HG03354 (cell line): ENCODE data around the gene NFE2L3.
"Not testable (repeated sequence)": the region's sequence is repeated elsewhere in the genome, so short reads cannot be mapped to it uniquely, and the experiment has no call there.

Experiments
- ATAC-seq: cut with Tn5 transposase; IDR thresholded peaks from one replicate; pipeline ENCODE4 v1.9.1; 2021; ENCODE audit warnings: mild to moderate bottlenecking; ENCODE audit not compliant: unreplicated experiment, poor library complexity, severe bottlenecking

NFE2L3 gene

GRCh38 chr7:26145238-26145637, 6.8 kb upstream of the NFE2L3 start:
- ATAC-seq = no peak

- no peak for ATAC-seq
These were observed 5.0 kb upstream of the NFE2L3 start for GRCh38 chr7:26147030-26147429.

GRCh38 chr7:26147646-26148306, 4.2 kb upstream of the NFE2L3 start:
- not testable (repeated sequence) for ATAC-seq

GRCh38 chr7:26148307-26148700, 3.7 kb upstream of the NFE2L3 start:
- ATAC-seq = not testable (repeated sequence)

DNA sequence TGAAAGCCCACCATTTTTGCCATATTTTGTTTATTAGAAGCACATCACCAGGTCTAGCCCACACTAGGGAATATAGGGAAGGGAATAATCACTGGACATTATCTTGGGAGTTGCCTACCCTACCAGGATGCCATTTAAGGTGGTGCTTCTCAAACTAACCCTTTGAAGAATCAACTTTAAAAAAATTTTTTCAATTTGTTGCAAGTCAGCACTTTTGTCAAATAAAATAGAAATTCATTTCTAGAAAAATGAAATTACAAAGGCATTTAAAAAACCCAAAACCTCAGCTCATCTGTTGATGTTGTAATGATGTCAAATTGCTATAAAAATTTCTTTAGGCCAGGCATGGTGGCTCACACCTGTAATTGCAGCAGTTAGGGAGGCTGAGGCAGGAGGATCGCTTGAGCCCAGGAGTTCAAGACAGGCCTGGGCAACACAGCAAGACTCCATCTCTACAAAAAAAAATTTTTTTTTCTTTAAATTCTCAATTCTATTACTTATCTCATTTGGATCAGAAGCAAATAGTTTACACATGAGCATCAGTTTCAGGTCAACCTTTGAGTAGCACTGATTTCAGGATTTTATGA, 2.5 kb upstream of the NFE2L3 start:
- no peak for ATAC-seq

GRCh38 chr7:26151096-26151495, 902 bp upstream of the NFE2L3 start:
- ATAC-seq = no peak

GRCh38 chr7:26151650-26151952, 397 bp upstream of the NFE2L3 start:
- ATAC-seq = no peak

- peak; percentile 29 for ATAC-seq
These were observed 813 bp downstream of the NFE2L3 start for GRCh38 chr7:26152782-26153240.

DNA sequence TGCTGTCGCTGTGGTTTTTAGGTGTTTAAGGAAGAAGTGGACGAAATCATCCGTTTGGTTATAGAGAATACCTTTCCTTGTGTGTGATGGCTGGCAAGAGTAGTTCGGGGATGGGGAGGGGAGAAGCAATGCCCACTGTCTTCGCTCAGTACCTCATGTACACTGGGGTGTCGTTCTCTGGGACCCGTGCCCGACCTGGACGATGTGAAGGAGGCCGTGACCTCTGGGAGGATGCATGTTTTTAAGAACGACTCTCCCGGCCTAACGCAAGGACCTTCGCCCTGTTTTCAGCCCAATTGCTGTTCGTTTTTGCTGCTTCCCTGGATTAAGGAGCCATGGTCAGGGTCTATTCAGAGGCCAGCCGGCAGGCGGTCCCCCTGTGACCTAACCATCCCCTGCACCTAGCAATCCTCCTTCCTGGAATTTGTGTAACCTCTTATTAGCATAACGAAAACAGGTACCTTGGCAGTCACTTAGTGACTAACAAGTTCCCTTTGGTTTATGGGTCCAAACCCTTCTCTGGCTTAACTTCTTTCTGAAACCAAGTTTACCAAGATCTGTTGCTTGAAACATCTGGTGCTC, 1.3 kb downstream of the NFE2L3 start:
- no peak for ATAC-seq

GRCh38 chr7:26153823-26154783, 2.1 kb downstream of the NFE2L3 start:
- no peak for ATAC-seq

GRCh38 chr7:26155531-26156375, 3.8 kb downstream of the NFE2L3 start:
- ATAC-seq = no peak

DNA sequence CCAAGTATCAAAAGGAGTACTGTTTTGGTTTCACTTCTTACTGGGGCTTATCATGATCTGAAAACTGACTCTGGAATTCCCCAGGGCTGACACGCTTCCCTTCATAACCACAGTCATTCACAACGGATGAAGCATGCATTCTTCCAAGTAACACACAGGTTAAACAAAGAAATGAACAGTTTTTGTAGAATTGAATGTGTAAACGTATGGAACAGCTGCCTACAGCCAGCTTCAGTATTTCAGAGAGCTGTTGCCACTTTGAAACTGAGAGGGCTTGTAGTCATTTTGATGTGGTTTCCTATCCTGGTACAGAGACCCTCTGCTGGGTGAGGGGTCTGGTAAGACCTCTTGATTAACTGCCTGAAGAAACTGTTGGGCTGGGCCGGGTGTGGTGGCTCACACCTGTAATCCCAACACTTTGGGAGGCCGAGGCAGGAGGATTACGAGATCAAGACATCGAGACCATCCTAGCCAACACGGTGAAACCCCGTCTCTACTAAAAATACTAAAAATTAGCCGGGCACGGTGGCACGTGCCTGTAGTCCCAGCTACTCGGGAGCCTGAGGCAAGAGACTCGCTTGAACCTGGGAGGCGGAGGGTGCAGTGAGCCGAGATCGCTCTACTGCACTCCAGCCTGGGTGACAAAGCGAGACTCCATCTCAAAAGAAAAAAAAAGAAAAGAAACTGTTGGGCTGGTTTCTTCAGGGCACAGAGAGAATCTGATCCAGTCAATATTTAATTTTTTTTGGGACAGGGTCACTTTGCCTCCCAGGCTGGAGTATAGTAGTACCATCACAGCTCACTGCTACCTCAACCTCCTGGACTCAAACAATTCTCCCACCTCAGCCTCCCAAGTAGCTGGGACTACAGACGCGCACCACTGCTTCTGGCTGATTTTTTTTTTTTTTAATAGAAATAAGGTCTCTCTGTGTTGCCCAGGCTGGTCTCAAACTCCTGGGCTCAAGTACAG, 4.7 kb downstream of the NFE2L3 start:
- peak; percentile 17 for ATAC-seq

DNA sequence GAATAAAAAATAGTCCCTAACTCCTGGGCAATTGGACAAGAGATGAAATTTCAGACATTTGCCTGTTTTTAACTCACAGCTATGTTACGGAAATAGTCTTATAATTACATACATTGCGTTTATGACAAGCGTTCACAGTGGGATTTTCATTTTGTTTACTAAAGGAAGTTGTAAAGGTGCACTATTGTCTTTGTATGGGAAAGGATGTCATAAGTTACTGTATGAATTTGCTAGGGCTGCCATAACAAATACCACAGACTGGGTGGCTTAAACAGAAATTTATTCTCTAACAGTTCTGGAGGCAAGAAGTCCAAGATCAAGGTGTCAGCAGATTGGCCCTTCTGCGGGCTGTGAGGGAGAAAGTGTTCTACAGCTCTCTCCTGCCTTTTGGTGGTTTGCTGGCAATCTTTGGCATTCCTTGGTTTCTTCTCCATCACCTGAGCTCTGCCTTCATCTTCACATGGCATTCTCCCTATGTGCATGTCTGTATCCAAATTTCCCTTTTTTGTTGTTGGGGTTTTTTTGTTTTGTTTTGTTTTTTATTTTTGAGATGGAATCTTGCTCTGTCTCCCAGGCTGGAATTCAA, 5.6 kb downstream of the NFE2L3 start:
- no peak for ATAC-seq

GRCh38 chr7:26159243-26159642, 7.2 kb downstream of the NFE2L3 start:
- no peak for ATAC-seq

DNA sequence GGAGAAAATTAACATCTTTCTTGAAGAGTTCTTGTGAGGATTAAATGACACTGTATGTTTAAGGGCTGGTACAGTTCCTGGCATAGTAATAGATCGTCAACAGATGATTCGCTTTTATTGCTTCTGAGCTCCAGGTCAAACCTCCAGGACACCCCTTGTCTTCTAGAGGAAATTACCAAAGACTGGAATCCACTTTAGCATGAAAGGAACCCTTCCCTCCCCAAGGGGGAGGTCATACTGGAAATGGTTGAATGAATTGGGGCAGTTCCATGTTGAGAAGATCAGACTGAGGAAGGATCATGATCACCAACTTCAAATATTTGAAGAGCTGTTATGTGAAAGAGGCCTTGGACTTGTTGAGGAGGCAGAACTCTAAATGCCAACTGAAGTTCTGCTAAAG, 8.9 kb downstream of the NFE2L3 start:
- ATAC-seq = no peak

- no peak for ATAC-seq
These were observed 10.4 kb downstream of the NFE2L3 start for GRCh38 chr7:26162431-26162830.

- not testable (repeated sequence) for ATAC-seq
These were observed 11.8 kb downstream of the NFE2L3 start for GRCh38 chr7:26163804-26164203.
